ENCODE results near the gene CCNL2.

The CCNL2 gene

GRCh38 chr1:1356796-1357401, 42.2 kb downstream of the CCNL2 start:
- TF ChIP-seq CTCF (conservative IDR thresholded peaks at IDR 0.05), result no peak

GRCh38 chr1:1356166-1356795, 42.9 kb downstream of the CCNL2 start:
- H3K27ac ChIP-seq, result no peak overlapping the region
- no peak for TF ChIP-seq CTCF (conservative IDR thresholded peaks at IDR 0.05)

More at GRCh38 chr1:1356796-1357401, 42.2 kb downstream of the CCNL2 start:
- no peak overlapping the region for H3K27ac ChIP-seq

- no peak overlapping the region for H3K27ac ChIP-seq
- TF ChIP-seq CTCF (conservative IDR thresholded peaks at IDR 0.05), result no peak
Observed at GRCh38 chr1:1355416-1355815, 43.7 kb downstream of the CCNL2 start.

DNA sequence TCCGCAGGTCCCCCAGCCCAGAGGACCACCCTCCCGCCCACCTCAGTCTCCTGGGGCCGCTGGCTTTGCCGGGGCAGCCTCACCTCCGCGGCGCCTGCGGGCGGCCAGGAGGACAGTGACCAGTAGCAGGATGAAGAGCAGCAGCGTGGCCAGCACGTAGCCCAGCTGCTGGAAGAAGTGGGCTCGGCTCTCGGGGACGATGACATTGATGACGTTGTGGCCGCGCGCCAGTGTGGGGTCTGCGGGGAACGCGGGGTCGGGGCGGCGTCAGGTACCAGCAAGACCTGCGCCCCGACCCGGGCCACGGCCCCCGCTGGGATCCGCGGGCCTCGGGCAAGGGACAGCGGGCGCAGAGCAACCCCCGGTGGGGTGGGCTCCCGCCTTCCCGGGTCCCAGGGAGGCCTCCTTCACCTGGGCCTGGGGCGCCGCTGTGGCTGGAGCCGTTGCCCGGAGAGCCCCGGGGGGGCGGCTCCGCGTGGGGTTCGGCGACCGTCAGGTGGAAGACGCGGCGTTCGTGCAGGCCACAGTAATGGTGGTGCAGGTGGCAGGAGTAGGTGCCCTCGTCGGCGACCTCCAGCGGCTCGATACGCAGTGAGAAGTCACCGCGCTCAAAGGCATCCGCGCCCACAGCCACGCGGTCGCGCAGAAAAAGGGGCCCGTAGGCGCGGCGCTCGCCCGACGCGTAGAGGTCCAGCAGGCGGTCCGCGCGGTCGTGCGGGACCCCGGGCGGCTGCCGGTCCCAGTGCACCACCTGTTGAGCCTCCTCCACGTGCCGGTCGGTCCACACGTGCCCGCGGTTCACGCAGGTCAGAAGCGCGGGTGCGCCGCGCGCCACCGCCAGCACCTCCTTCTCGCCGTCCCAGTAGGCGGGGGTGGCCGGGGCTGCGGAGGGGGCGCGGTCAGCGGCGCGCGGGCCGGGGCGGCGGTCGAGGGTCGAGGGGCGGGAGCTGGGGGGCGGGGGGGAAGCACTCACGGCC, 44.6 kb downstream of the CCNL2 start:
- H3K27ac ChIP-seq, result peak overlapping the region; percentile 64
- TF ChIP-seq CTCF (conservative IDR thresholded peaks at IDR 0.05), result no peak

GRCh38 chr1:1353389-1354151, 45.6 kb downstream of the CCNL2 start:
- no peak for TF ChIP-seq CTCF (conservative IDR thresholded peaks at IDR 0.05)
- peak overlapping the region; percentile 64 for H3K27ac ChIP-seq

GRCh38 chr1:1352786-1353388, 46.2 kb downstream of the CCNL2 start:
- peak overlapping the region; percentile 64 for H3K27ac ChIP-seq
- TF ChIP-seq CTCF (conservative IDR thresholded peaks at IDR 0.05), result no peak
